ENCODE results near the gene CDH23.

Gene CDH23

DNA sequence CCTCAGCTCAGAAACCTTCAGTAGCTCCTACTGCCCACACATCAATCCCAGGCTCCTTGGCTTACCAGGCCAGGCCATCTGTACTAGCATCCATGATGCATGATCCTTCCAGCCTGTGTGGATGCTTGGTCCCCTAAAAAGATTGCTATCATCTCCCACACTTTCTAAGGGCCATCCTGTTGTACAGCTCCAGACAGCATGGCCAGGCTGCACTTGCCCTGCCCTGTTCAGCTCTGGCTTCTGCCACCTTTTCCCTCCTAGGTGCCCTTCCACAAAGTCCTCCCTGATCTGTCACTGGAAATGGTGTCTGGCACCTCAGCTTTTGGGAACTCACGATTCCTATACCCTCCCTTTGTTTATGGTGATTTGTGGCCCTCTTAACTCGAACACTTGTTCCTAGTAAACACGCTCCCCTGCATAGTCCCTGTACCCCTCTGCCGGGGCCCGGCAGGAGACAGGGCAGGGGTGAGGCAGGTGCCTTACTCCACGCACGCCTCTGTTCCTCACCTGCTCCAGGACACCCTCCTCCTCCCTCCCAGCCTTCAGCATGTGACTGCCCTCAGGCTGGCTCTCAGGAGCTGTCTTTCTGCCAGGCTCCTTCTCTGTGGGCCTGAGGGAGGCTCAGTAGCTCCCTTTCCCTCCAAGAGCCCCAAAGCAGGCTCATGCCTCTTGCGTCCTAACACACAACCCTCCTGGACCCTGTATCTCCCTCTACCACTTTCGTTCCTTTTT, 71.8 kb downstream of the CDH23 start:
- no peak for DNase-seq

GRCh38 chr10:71471006-71471405, 74.3 kb downstream of the CDH23 start:
- DNase-seq, result no peak

DNA sequence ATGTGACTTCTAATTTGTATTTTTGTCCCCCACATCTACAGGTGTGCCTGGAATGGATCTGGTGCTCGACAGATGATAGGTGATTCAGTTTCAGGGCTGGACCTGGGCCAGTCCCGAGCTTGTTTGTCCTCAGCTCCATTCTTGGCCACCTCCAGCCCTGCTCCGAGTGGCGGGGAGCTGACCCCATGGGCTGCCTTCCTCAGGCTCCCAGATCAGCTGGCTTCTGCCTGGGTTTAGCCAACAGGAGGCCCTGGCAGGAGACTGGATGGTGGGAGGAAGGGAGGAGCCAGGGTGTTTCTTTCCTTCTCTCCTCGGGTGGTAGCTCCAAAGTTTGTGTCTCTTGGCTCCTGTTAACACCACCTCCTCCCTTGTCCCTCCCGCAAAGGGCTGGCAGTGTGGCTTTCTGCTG, 75.2 kb downstream of the CDH23 start:
- no peak for DNase-seq

- DNase-seq, result no peak
Observed at GRCh38 chr10:71472466-71472865, 75.7 kb downstream of the CDH23 start.

GRCh38 chr10:71472912-71473311, 76.2 kb downstream of the CDH23 start:
- DNase-seq, result no peak

- no peak for DNase-seq
Observed at GRCh38 chr10:71473671-71474599, 77.2 kb downstream of the CDH23 start.

- DNase-seq, result no peak
Observed at GRCh38 chr10:71474702-71475242, 78.1 kb downstream of the CDH23 start.

DNA sequence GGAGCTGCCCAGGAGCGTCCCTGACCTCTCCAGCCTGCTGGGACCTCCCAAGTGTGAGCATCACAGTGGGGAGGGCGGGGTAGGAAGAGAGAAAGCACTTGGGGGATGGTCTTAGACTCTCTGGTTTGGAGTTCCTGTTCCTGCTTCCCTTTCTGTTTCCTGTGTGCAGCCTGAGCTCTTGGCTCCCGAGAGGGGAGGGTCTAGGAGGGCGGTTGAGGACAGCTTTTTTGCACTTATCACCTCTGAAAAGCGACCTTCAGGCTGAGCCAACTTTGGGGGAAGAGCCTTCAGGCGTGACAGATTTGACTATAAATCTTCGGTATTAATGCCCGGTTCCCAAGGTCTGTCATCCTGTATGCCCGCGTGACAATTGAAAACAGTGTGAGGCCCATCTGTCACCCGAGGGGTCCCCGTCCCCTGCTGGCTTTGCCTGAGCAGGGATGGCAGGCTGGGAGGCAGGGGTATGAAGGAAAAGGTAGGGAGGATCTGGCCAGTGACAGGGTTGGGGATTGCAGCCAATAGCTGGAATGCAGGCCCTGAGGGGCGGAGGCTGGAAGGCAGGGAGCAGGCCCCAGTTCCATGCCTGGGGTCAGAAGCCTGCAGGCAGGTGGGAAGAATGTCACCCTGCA, 78.6 kb downstream of the CDH23 start:
- DNase-seq, result peak; percentile 11

- DNase-seq, result peak; percentile 8
Observed at GRCh38 chr10:71476228-71477011, 79.7 kb downstream of the CDH23 start.

DNA sequence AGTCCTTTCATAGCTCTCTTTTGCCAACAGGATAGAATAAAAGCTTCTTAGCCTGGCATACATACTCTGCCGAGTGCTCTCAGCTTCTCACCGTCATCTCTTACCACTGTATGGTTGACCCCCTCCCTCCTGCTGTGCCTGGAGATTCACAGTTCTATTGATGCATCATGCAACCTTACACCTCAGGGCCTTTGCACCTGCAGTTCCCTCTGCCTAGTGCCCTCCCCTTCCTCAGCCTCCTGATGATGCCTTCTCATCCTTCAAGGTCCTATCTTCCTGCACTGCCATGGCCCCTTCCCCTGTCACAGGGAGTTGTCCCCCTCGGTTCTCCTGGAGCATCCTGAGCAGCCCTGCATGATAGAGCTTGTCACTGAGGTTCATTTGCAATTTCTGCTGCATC, 81.5 kb downstream of the CDH23 start:
- no peak for DNase-seq

DNA sequence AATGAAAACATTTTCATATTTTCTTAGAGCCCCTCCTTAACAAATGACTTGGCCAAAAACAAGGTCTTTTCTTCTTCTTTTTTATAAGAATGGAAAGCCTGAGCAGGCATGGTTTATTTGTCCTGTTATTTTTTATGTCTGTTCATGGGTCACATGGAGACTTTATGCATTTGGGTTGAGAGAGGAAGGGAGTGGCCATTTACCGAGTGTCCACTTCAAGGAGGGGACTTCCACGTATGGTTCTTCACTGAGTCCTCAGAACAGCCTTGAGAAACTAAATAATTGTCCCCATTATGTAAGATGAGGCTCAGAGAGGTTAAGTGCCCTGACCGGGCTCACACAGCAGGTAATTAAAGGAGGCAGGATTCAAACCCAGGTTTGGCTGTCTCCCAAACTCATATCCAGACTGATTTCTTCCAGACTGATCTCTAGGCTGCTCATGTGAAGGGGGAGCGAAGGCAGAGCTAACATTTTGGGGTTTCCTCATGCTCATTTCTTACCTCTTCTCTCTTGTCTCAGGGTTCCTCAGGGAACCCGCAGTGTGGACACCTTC, 82.2 kb downstream of the CDH23 start:
- no peak for DNase-seq

DNA sequence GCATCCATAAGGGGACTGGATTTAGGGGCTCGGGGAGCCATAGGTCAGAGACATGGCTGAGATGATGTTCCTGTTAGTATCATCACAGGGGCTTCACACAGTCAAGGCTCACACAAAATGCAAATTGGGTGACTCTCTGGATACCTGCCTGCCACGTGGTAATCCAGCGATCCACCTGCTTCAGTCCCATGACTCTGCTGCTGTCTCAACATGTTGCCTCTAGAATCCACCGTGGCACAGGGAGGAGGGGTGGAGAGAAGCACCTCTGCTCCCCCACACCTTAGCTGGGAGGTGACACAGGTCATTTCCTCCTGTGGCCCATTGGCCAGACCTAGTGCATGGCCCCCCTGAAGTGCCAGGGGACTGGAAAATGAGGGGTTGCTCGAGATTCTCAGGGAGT, 83.1 kb downstream of the CDH23 start:
- no peak for DNase-seq

- no peak for DNase-seq
Observed at GRCh38 chr10:71480662-71481061, 83.9 kb downstream of the CDH23 start.

GRCh38 chr10:71481746-71482410, 85.2 kb downstream of the CDH23 start:
- no peak for DNase-seq

DNA sequence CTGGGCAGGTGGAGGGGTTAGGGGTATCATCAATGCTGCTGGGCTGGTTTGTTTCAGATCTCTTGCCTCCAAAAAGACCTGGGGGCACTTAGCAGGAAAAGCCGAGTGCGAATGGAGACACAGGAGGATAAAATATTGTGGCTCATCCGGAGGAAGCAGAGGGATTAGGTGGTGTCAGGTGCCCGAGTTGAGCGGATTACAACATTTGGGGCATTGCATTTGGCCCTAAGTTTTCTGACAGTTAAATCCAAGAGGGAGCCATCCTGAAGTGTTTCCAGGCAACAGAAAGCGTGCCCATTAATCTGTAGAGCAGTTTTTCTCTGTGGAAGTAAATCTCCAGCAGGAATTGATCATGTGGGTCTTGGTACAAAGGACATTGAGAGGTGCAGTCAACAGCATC, 85.9 kb downstream of the CDH23 start:
- no peak for DNase-seq

DNA sequence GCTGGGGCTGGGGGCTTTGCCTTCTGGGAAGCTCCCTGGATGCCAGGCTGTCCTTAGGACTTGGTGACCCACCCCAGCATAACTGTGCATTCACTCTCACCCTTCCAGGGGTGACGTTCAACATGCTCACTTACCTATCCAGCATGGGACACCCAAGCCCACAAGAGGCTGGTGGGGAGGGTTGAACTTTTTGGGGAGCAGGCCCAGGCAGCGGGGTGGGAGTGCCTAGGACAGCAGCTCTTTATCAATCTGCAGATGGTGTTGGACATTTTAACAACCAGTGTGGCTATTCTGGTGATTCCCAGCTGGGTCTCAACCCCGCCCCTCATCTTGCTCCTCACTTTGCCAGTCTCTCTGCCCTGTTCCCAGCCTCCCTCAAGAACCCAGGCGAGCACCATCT, 86.4 kb downstream of the CDH23 start:
- DNase-seq, result no peak

- DNase-seq, result no peak
Observed at GRCh38 chr10:71483885-71484751, 87.4 kb downstream of the CDH23 start.

- no peak for DNase-seq
Observed at GRCh38 chr10:71486484-71487114, 89.9 kb downstream of the CDH23 start.

GRCh38 chr10:71487726-71488125, 91.0 kb downstream of the CDH23 start:
- DNase-seq, result no peak

GRCh38 chr10:71489077-71489476, 92.4 kb downstream of the CDH23 start:
- DNase-seq, result no peak

All from DMS79 treated with DMSO at 0.1 percent for 48 hours (cell line).